GM19324 (cell line): ENCODE data around the gene PKNOX1.
"Not testable (repeated sequence)": the region's sequence is repeated elsewhere in the genome, so short reads cannot be mapped to it uniquely, and the experiment has no call there.

Source experiments
- ATAC-seq: cut with Tn5 transposase; IDR thresholded peaks from one replicate; pipeline ENCODE4 v1.9.1; 2021; ENCODE audit warnings: mild to moderate bottlenecking, moderate library complexity; ENCODE audit not compliant: unreplicated experiment, low FRiP score

PKNOX1 gene

GRCh38 chr21:42981862-42982261 lies 7.5 kb downstream of the PKNOX1 start:
- ATAC-seq: no peak

- no peak for ATAC-seq
Observed at GRCh38 chr21:42983103-42983502, 8.7 kb downstream of the PKNOX1 start.

- ATAC-seq: no peak
Observed at GRCh38 chr21:42983869-42984268, 9.5 kb downstream of the PKNOX1 start.

GRCh38 chr21:42986125-42986783 lies 11.9 kb downstream of the PKNOX1 start:
- no peak for ATAC-seq

GRCh38 chr21:42988236-42988965 lies 14.0 kb downstream of the PKNOX1 start:
- ATAC-seq: no peak

- not testable (repeated sequence) for ATAC-seq
Observed at GRCh38 chr21:42989370-42989769, 15.0 kb downstream of the PKNOX1 start.

- ATAC-seq: no peak
Observed at GRCh38 chr21:42989816-42990650, 15.7 kb downstream of the PKNOX1 start.

GRCh38 chr21:42991992-42992740 lies 17.8 kb downstream of the PKNOX1 start:
- ATAC-seq: no peak

GRCh38 chr21:42993051-42993712 lies 18.8 kb downstream of the PKNOX1 start:
- no peak for ATAC-seq

GRCh38 chr21:42997053-42997452 lies 22.7 kb downstream of the PKNOX1 start:
- no peak for ATAC-seq

- ATAC-seq: not testable (repeated sequence)
Observed at GRCh38 chr21:42997983-42998382, 23.6 kb downstream of the PKNOX1 start.

GRCh38 chr21:42999152-42999551 lies 24.8 kb downstream of the PKNOX1 start:
- not testable (repeated sequence) for ATAC-seq

GRCh38 chr21:43000041-43000440 lies 25.7 kb downstream of the PKNOX1 start:
- ATAC-seq: not testable (repeated sequence)

GRCh38 chr21:43001316-43001715 lies 27.0 kb downstream of the PKNOX1 start:
- no peak for ATAC-seq

- ATAC-seq: no peak
Observed at GRCh38 chr21:43004926-43005325, 30.6 kb downstream of the PKNOX1 start.

- ATAC-seq: no peak
Observed at GRCh38 chr21:43005635-43006034, 31.3 kb downstream of the PKNOX1 start.

GRCh38 chr21:43006051-43006873 lies 31.9 kb downstream of the PKNOX1 start:
- not testable (repeated sequence) for ATAC-seq

GRCh38 chr21:43006874-43007208 lies 32.5 kb downstream of the PKNOX1 start:
- ATAC-seq: no peak

- no peak for ATAC-seq
Observed at GRCh38 chr21:43012596-43012995, 38.2 kb downstream of the PKNOX1 start.
